ENCODE data around the gene SMPD3. TPM values are rescaled to one million over a fixed set of nuclear protein-coding genes. Genes with fewer than 3 reads are reported as not detected.

Gene SMPD3
- total and polyA plus RNA-seq, 2 of the 8 experiments (the other 6 are each of a cell fraction or from before 2014, with no cell fraction given), result 0.39 to 1.3 TPM

DNA sequence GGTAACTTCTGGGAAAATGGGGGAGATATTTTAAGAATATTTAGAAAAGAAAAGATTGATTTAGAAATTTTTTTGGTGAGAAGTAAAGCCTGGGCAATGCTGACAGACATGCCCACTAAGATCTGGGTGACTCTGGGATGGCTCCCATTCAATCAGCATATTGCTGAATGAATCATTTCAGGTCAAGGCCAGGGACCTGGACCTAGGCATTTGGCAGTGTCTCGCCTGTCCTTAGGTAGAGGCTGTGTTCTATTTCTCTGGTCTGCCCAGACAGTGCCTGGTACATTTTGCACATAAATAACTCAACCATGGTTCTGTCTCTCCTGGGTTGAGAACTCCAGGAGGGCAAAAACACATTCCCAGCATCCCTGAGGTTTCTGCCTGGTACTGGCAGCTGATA lies 39.9 kb downstream of the SMPD3 start:
- Histone ChIP-seq H4K8ac (ENCODE audit: extremely low read depth, insufficient read depth, low read length) (no peak overlapping the region), H3K56ac (replicated peaks; ENCODE audit: insufficient read length, low read depth, low read length) (no peak overlapping the region), H3K79me1 (ENCODE audit: low read depth, low read length) (no peaks in the 10 kb centered on the region), H3K18ac (ENCODE audit: extremely low read depth, low read length) (peak overlapping the region; percentile 89), H3K23me2 (ENCODE audit: low read depth, low read length) (no peaks in the 10 kb centered on the region), H3K4ac (replicated peaks; ENCODE audit: insufficient read length, low read depth, low read length) (no peak overlapping the region), H2BK20ac (ENCODE audit: low read length) (peak overlapping the region; percentile 82; the same call in 1 of the 2 replicates), H3K4me3 (ENCODE audit: extremely low read depth in 1 of 4, insufficient read depth in 2 of 4, low read depth in 3 of 4, low read length in 4 of 4) (no peak overlapping the region), H3K14ac (ENCODE audit: insufficient read length) (no peak overlapping the region), H3K79me2 (ENCODE audit: control insufficient read depth in 1 of 2, insufficient read depth in 2 of 2, low read length in 2 of 2) (no peaks in the 10 kb centered on the region), H3K9ac (replicated peaks in 1 of 4; ENCODE audit: extremely low read depth in 1 of 4, low read depth in 3 of 4, low read length in 3 of 4) (peak overlapping the region in 1 of 4 experiments; percentile 4; a peak in 1 of 7 replicates), H4K20me1 (replicated peaks in 1 of 2; ENCODE audit: control insufficient read depth in 1 of 2, insufficient read depth in 2 of 2, low read length in 2 of 2) (no peaks in the 10 kb centered on the region), H2BK120ac (replicated peaks; ENCODE audit: low read depth, low read length) (no peak overlapping the region), H2BK5ac (ENCODE audit: low read depth, low read length) (peak overlapping the region; percentile 22; the same call in 1 of the 2 replicates), H2BK12ac (ENCODE audit: low read depth, low read length) (peak overlapping the region; percentile 50; the same call in 1 of the 2 replicates), H3K27me3 (replicated peaks in 1 of 4; ENCODE audit: control insufficient read depth in 3 of 4, extremely low read depth in 1 of 4, insufficient read depth in 3 of 4, low read length in 3 of 4) (no peaks in the 10 kb centered on the region; a peak in 1 of 7 replicates), H3K4me2 (ENCODE audit: insufficient read depth in 1 of 2, low read depth in 2 of 2, low read length in 2 of 2) (peak overlapping the region; percentile 42 to 47; a peak in 2 of 4 replicates), H3K9me3 (ENCODE audit: insufficient read depth in 2 of 2, low read depth in 1 of 2, low read length in 1 of 2) (no peaks in the 10 kb centered on the region), H3K27ac (ENCODE audit: low read depth, low read length) (no peak overlapping the region), H2AK5ac (ENCODE audit: low read depth, low read length) (no peak overlapping the region), H2BK15ac (ENCODE audit: low read length) (peak overlapping the region; percentile 53; the same call in 1 of the 2 replicates), H3K4me1 (replicated peaks in 1 of 4; ENCODE audit: control insufficient read depth in 3 of 4, insufficient read depth in 4 of 4, low read length in 3 of 4) (peaks cover 0 to 15% (median 6%) of the 10 kb centered on the region in 4 experiments; a peak in 5 of 7 replicates), H4K91ac (replicated peaks; ENCODE audit: insufficient read length, low read length) (no peak overlapping the region), H3K23ac (ENCODE audit: insufficient read length) (no peak overlapping the region), H2AFZ (ENCODE audit: low read length) (no peak overlapping the region), H3K36me3 (ENCODE audit: control insufficient read depth in 2 of 4, insufficient read depth in 4 of 4, low read length in 3 of 4) (no peaks in the 10 kb centered on the region), H4K5ac (ENCODE audit: insufficient read length, low read depth, low read length) (no peak overlapping the region)
- FAIRE-seq, result no peak
- CTCF ChIA-PET (ENCODE audit: partially characterized antibody), result interaction anchor here (0.9 to 4.3 kb wide), 13 partner anchors 8 to 102 kb away, joined by 3 to 41 read pairs (median 5); no protein-coding TSS in a partner anchor
- 100% methylated on average over 1 of the region's 1 CpG; no CpG with 5 or more reads in 1 of the 2 experiments for WGBS, 2 experiments (ENCODE audit: extremely low coverage in 1 of 2, insufficient coverage in 1 of 2, insufficient read length in 1 of 2, insufficient replicate concordance in 2 of 2, low coverage in 1 of 2, low lambda C conversion rate in 2 of 2, missing lambda C conversion rate in 1 of 2)
- DNase-seq (ENCODE audit: low read depth in 1 of 2, low spot score in 2 of 2), result no peak
- POLR2A ChIA-PET (ENCODE audit: partially characterized antibody), result interaction anchor here (0.8 to 1.4 kb wide), 4 partner anchors 9 to 33 kb away, joined by 3 to 5 read pairs (median 4); no protein-coding TSS in a partner anchor
- TF ChIP-seq MAX (IDR thresholded peaks at IDR 0.05) (no peak), CBX5 (IDR thresholded peaks at IDR 0.05; ENCODE audit: low read depth, low read length) (no peak), RFX5 (IDR thresholded peaks at IDR 0.05; ENCODE audit: borderline replicate concordance, low read depth, low read length) (no peak), BCL11A (IDR thresholded peaks at IDR 0.05; ENCODE audit: low read depth in 2 of 2, low read length in 2 of 2) (no peak), POLR2AphosphoS5 (IDR thresholded peaks at IDR 0.05; ENCODE audit: low read depth, low read length) (no peak), TAF7 (optimal IDR thresholded peaks at IDR 0.05; ENCODE audit: borderline replicate concordance, low read depth, low read length) (no peak), GTF2F1 (IDR thresholded peaks at IDR 0.05; ENCODE audit: borderline replicate concordance, low read depth, low read length) (no peak), RAD21 (IDR thresholded peaks at IDR 0.05 in 1 of 2, conservative IDR thresholded peaks at IDR 0.05 in 1 of 2; ENCODE audit: low read depth in 2 of 2, low read length in 2 of 2) (no peak), YY1 (IDR thresholded peaks at IDR 0.05; ENCODE audit: low read depth, low read length) (no peak), TCF12 (IDR thresholded peaks at IDR 0.05; ENCODE audit: low read depth, low read length) (no peak), CREB1 (IDR thresholded peaks at IDR 0.05) (no peak), SIRT6 (IDR thresholded peaks at IDR 0.05; ENCODE audit: low read length) (no peak)
- TF ChIP-seq, protein P1, sequence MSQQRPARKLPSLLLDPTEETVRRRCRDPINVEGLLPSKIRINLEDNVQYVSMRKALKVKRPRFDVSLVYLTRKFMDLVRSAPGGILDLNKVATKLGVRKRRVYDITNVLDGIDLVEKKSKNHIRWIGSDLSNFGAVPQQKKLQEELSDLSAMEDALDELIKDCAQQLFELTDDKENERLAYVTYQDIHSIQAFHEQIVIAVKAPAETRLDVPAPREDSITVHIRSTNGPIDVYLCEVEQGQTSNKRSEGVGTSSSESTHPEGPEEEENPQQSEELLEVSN (IDR thresholded peaks at IDR 0.05), result no peak
